HG03571 (cell line): ENCODE data around the gene COX6B2.

Experiments used
- ATAC-seq: cut with Tn5 transposase; IDR thresholded peaks from one replicate; pipeline ENCODE4 v1.9.1; 2021; ENCODE audit not compliant: unreplicated experiment

The COX6B2 gene

GRCh38 chr19:55362990-55363716 is 8.6 kb upstream of the COX6B2 start, which contains the start of gene GARIN5B:
GARIN5B (minus strand) TSS chr19:55363260; CDS start chr19:55363066, 194 bp downstream.
- ATAC-seq, result no peak

- no peak for ATAC-seq
Observed at GRCh38 chr19:55362174-55362989, 7.9 kb upstream of the COX6B2 start.

- no peak for ATAC-seq
Observed at GRCh38 chr19:55360902-55361301, 6.4 kb upstream of the COX6B2 start.

- ATAC-seq, result no peak
Observed at GRCh38 chr19:55358943-55359908, 4.7 kb upstream of the COX6B2 start.

GRCh38 chr19:55358493-55358892 is 4.0 kb upstream of the COX6B2 start:
- ATAC-seq, result no peak

GRCh38 chr19:55355213-55355821 is 798 bp upstream of the COX6B2 start:
- no peak for ATAC-seq

GRCh38 chr19:55353803-55354697 is 469 bp downstream of the COX6B2 start:
- no peak for ATAC-seq

GRCh38 chr19:55353356-55353802 is 1.1 kb downstream of the COX6B2 start:
- ATAC-seq, result no peak

- ATAC-seq, result no peak
Observed at GRCh38 chr19:55352549-55353145, 1.9 kb downstream of the COX6B2 start.

GRCh38 chr19:55352040-55352439 is 2.5 kb downstream of the COX6B2 start:
- no peak for ATAC-seq

- no peak for ATAC-seq
Observed at GRCh38 chr19:55350620-55351315, 3.8 kb downstream of the COX6B2 start.

GRCh38 chr19:55348317-55349034 is 6.0 kb downstream of the COX6B2 start:
- no peak for ATAC-seq

- ATAC-seq, result no peak
Observed at GRCh38 chr19:55347442-55348009, 7.0 kb downstream of the COX6B2 start.

GRCh38 chr19:55346725-55347441 is 7.6 kb downstream of the COX6B2 start:
- ATAC-seq, result no peak

- no peak for ATAC-seq
Observed at GRCh38 chr19:55345818-55346724, 8.4 kb downstream of the COX6B2 start.
